NB4 (cell line): ENCODE measurements around the gene COX7A2.

Experiments used
- MAX ChIP-seq: IDR thresholded peaks from 2 replicates; pipeline ENCODE4 v1.6.1; 2011; ENCODE audit warnings: low read depth, low read length
- POLR2A ChIP-seq: IDR thresholded peaks from 2 replicates; pipeline ENCODE4 v1.6.1; 2011; ENCODE audit warnings: mild to moderate bottlenecking; ENCODE audit not compliant: insufficient read length; ENCODE audit errors: extremely low read depth
- TF ChIP-seq, protein P1 (sequence below): IDR thresholded peaks from one replicate; pipeline ENCODE4 v1.5.1; 2012; ENCODE audit warnings: low read depth, low read length

GRCh38 chr6:75235271-75235670 lies 8.3 kb downstream of the COX7A2 start:
- TF ChIP-seq, protein P1, sequence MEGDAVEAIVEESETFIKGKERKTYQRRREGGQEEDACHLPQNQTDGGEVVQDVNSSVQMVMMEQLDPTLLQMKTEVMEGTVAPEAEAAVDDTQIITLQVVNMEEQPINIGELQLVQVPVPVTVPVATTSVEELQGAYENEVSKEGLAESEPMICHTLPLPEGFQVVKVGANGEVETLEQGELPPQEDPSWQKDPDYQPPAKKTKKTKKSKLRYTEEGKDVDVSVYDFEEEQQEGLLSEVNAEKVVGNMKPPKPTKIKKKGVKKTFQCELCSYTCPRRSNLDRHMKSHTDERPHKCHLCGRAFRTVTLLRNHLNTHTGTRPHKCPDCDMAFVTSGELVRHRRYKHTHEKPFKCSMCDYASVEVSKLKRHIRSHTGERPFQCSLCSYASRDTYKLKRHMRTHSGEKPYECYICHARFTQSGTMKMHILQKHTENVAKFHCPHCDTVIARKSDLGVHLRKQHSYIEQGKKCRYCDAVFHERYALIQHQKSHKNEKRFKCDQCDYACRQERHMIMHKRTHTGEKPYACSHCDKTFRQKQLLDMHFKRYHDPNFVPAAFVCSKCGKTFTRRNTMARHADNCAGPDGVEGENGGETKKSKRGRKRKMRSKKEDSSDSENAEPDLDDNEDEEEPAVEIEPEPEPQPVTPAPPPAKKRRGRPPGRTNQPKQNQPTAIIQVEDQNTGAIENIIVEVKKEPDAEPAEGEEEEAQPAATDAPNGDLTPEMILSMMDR, result no peak
- TF ChIP-seq MAX (no peak), POLR2A (no peak)
